K562 (cell line): ENCODE data around the gene EGR4. TPM values are rescaled to one million over a fixed set of nuclear protein-coding genes. Genes with fewer than 3 reads are reported as not detected.

ENCODE experiments used
- CHD7 ChIP-seq: fragments of 200-600 bp; sonication (generic); IDR thresholded peaks from one replicate; pipeline ENCODE4 v1.6.1; 2012; ENCODE audit warnings: mild to moderate bottlenecking, low read depth, low read length, inconsistent platforms
- EGR1 ChIP-seq: fragments of 450-650 bp; conservative IDR thresholded peaks from 2 replicates; pipeline ENCODE4 v1.6.1; 2017; ENCODE audit warnings: mild to moderate bottlenecking
- HNRNPUL1 ChIP-seq: fragments of 200-400 bp; formaldehyde crosslinking; IDR thresholded peaks from 2 replicates; pipeline ENCODE4 v1.6.1; 2017; ENCODE audit warnings: low read length
- IRF2 ChIP-seq: sonication (generic); formaldehyde crosslinking; IDR thresholded peaks from 2 replicates; pipeline ENCODE4 v1.8.1; 2022; ENCODE audit warnings: mild to moderate bottlenecking, missing genetic modification reagents
- MCM3 ChIP-seq: fragments of 450-650 bp; IDR thresholded peaks from 2 replicates; pipeline ENCODE4 v1.6.1; 2016
- NBN ChIP-seq: fragments of 450-650 bp; IDR thresholded peaks from 2 replicates; pipeline ENCODE4 v1.6.1; 2016; ENCODE audit warnings: low read depth, mild to moderate bottlenecking
- NR2F6 ChIP-seq: fragments of 450-650 bp; formaldehyde crosslinking; IDR thresholded peaks from 2 replicates; pipeline ENCODE4 v1.4.0; 2020; ENCODE audit warnings: mild to moderate bottlenecking
- NRF1 ChIP-seq, 2 experiments: fragments of 450-650 bp; IDR thresholded peaks in 1 of 2; conservative IDR thresholded peaks in 1 of 2; 2 replicates each; pipeline ENCODE4 v1.6.1; 2014; ENCODE audit warnings: mild to moderate bottlenecking in 2 of 2
- POLR2H ChIP-seq: IDR thresholded peaks from 2 replicates; pipeline ENCODE4 v1.6.1; 2016; ENCODE audit warnings: missing genetic modification characterization, low read depth, mild to moderate bottlenecking, control low read depth, missing compliant biosample characterization, moderate library complexity
- RBBP5 ChIP-seq: fragments of 200-600 bp; sonication (generic); IDR thresholded peaks from 2 replicates; pipeline ENCODE4 v1.6.1; 2012; ENCODE audit warnings: borderline replicate concordance, mild to moderate bottlenecking, low read length, control low read depth, inconsistent platforms; ENCODE audit not compliant: insufficient read depth, poor library complexity, severe bottlenecking
- RBFOX2 ChIP-seq: fragments of 200-400 bp; formaldehyde crosslinking; IDR thresholded peaks from 2 replicates; pipeline ENCODE4 v1.6.1; 2017; ENCODE audit warnings: low read depth, mild to moderate bottlenecking, low read length, moderate library complexity
- SETDB1 ChIP-seq: IDR thresholded peaks from one replicate; pipeline ENCODE4 v1.6.1; 2012; ENCODE audit warnings: low read length, control low read depth, inconsistent platforms
- SUPT5H ChIP-seq: fragments of 450-650 bp; IDR thresholded peaks from 2 replicates; pipeline ENCODE4 v1.6.1; 2016
- THRB ChIP-seq: fragments of 450-650 bp; formaldehyde crosslinking; conservative IDR thresholded peaks from 2 replicates; pipeline ENCODE4 v1.4.0; 2022; ENCODE audit warnings: mild to moderate bottlenecking, missing genetic modification characterization
- U2AF2 ChIP-seq: fragments of 200-400 bp; formaldehyde crosslinking; optimal IDR thresholded peaks from 2 replicates; pipeline ENCODE3; 2017; ENCODE audit warnings: low read depth, mild to moderate bottlenecking, low read length
- polyA plus RNA-seq, 8 experiments: library from polyadenylated mRNA; depleted of rRNA in 4 of 8; stranded (reverse) in 5 of 8; unstranded in 3 of 8; fragments of >200 nt; fragmentation: Nextera tagmentation in 2 of 8; fragmentation: Illumina TruSeq in 1 of 8; extraction: Ambion mirVana in 2 of 8; extraction: Trizol in 1 of 8; gene quantifications; 2 replicates each; pipeline versions ENCODE4 v1.2.1 to v1.2.3, GENCODE V29; 2011 to 2014; ENCODE audit warnings: inconsistent platforms in 1 of 8, missing spikeins in 1 of 8
- total RNA-seq, 7 experiments: library from RNA; depleted of rRNA in 6 of 7; stranded (reverse); fragments of >200 nt in 6 of 7; fragmentation: Illumina TruSeq in 2 of 7; extraction: Trizol in 2 of 7; gene quantifications; 2 replicates each; pipeline versions ENCODE4 v1.2.1 to v1.2.3, GENCODE V29; 2011 to 2021; ENCODE audit warnings: low replicate concordance in 1 of 7

Gene EGR4
- total and polyA plus RNA-seq, 9 of the 15 experiments (the other 6 are each of a cell fraction or from before 2014, with no cell fraction given) = not detected

GRCh38 chr2:73250872-73251846, 42.2 kb downstream of the EGR4 start (continued):
- TF ChIP-seq CHD7 (no peak), EGR1 (0 out of 2 replicates have a peak, but pooled peaks have one; percentile 6), IRF2 (CRISPR knock-in tag) (no peak), POLR2H (tag) (no peak), RBBP5 (no peak), NBN (no peak), U2AF2 (no peak), SETDB1 (no peak), SUPT5H (0 out of 2 replicates have a peak, but pooled peaks have one; percentile 19), HNRNPUL1 (no peak), RBFOX2 (no peak), NRF1 (conservative IDR thresholded peaks at IDR 0.05 in 1 of 2, IDR thresholded peaks at IDR 0.05 in 1 of 2) (no peak), THRB (CRISPR knock-in tag) (no peak), NR2F6 (CRISPR knock-in tag) (no peak), MCM3 (no peak)
